K562 (cell line): Measurements from ENCODE around the gene SERTAD3. TPM values are rescaled to one million over a fixed set of nuclear protein-coding genes. Genes with fewer than 3 reads are reported as not detected.
A peak's percentile ranks its signal among the peaks of the same experiment; 100 is the strongest.
"Not testable (repeated sequence)": the region's sequence is repeated elsewhere in the genome, so short reads cannot be mapped to it uniquely, and the experiment has no call there.

Experiments
- ATAC-seq: fragments of 200-7000 bp; cut with Tn5 transposase; 3 replicates; pipeline ENCODE4 v1.9.1; 2020; ENCODE audit warnings: moderate library complexity
- BruUV-seq: library from RNA; stranded (reverse); fragments of 400-500 nt; replicated peaks from 2 replicates; lab custom pipeline; 2021; lab: Mats Ljungman, UMichigan
- CTCF ChIA-PET: fragments of 300-600 bp; formaldehyde crosslinking; extraction: SDS; loops from one replicate; lab custom pipeline; 2021; ENCODE audit warnings: low intra/inter-chr PET ratio; lab: Yijun Ruan, JAX
- POLR2A ChIA-PET: fragments of 300-600, 350-650 bp; sonication (Branson Sonifier 250); formaldehyde crosslinking; extraction: SDS; loops from one replicate; lab custom pipeline; 2021; ENCODE audit warnings: antibody characterized with exemption, inconsistent platforms; lab: Yijun Ruan, JAX
- DNase-seq, 4 experiments: peaks; one replicate each; pipeline versions ENCODE4 v3.0.0 to v3.0.0-alpha.2; 2011 to 2018; ENCODE audit warnings: low spot score in 3 of 4, mixed read lengths in 3 of 4; ENCODE audit errors: extremely low read depth in 1 of 4
- FAIRE-seq: peaks from 2 replicates; lab custom pipeline; 2011; peaks lifted over from hg19 to GRCh38; lab: Jason Lieb, UNC
- H2AFZ ChIP-seq: 2 replicates; pipeline ENCODE4 v1.6.0; 2011; ENCODE audit warnings: low read depth, low read length, control low read depth, inconsistent platforms
- H3K27ac ChIP-seq: fragments of 200-600 bp; 3 replicates; pipeline ENCODE4 v1.8.0; 2011; ENCODE audit warnings: low read depth, mild to moderate bottlenecking, control low read depth, inconsistent platforms, low read length, moderate library complexity, mixed read lengths; ENCODE audit errors: extremely low read depth
- H3K27me3 ChIP-seq, 2 experiments: fragments of 300-600 bp in 1 of 2; 2 replicates in 1 of 2; 3 replicates in 1 of 2; pipeline versions ENCODE4 v1.6.0 to v1.8.0; 2011; ENCODE audit warnings: inconsistent platforms in 2 of 2, low read length in 2 of 2, mild to moderate bottlenecking in 1 of 2, mixed read lengths in 1 of 2, moderate library complexity in 1 of 2; ENCODE audit not compliant: control insufficient read depth in 2 of 2, insufficient read depth in 2 of 2
- H3K36me3 ChIP-seq: fragments of 300-600 bp; 3 replicates; pipeline ENCODE4 v1.8.0; 2011; ENCODE audit warnings: mild to moderate bottlenecking, low read length, inconsistent platforms; ENCODE audit not compliant: control insufficient read depth, insufficient read depth
- H3K4me1 ChIP-seq, 2 experiments: fragments of 200-600 bp in 1 of 2; replicated peaks in 1 of 2; 2 replicates in 1 of 2; 3 replicates in 1 of 2; pipeline versions ENCODE4 v1.5.1 to v1.8.0; 2011; ENCODE audit warnings: inconsistent platforms in 2 of 2, low read length in 2 of 2, mild to moderate bottlenecking in 1 of 2, mixed read lengths in 1 of 2, moderate library complexity in 1 of 2; ENCODE audit not compliant: control insufficient read depth in 2 of 2, insufficient read depth in 2 of 2
- H3K4me2 ChIP-seq: 2 replicates; pipeline ENCODE4 v1.6.1; 2011; ENCODE audit warnings: low read length, control low read depth, inconsistent platforms, mixed read lengths; ENCODE audit not compliant: insufficient read depth
- H3K4me3 ChIP-seq: fragments of 200-600 bp; sonication (generic), shearing (Covaris generic); 2 replicates; pipeline ENCODE4 v1.5.1; 2016; ENCODE audit warnings: control low read depth, inconsistent platforms
- H3K79me2 ChIP-seq: fragments of 200-600 bp; 3 replicates; pipeline ENCODE4 v1.8.0; 2011; ENCODE audit warnings: low read length, inconsistent platforms; ENCODE audit not compliant: control insufficient read depth, insufficient read depth
- H3K9ac ChIP-seq, 2 experiments: 2 replicates each; pipeline versions ENCODE4 v1.6.0 to v1.6.1; 2011; ENCODE audit warnings: low read depth in 2 of 2, low read length in 2 of 2, control low read depth in 1 of 2, inconsistent platforms in 1 of 2, mild to moderate bottlenecking in 1 of 2, mixed read lengths in 1 of 2; ENCODE audit not compliant: insufficient read depth in 1 of 2
- H3K9me1 ChIP-seq: one replicate; pipeline ENCODE4 v1.6.0; 2011; ENCODE audit warnings: inconsistent platforms, mild to moderate bottlenecking, low read length, moderate library complexity; ENCODE audit not compliant: control insufficient read depth, insufficient read depth
- H3K9me3 ChIP-seq: replicated peaks from 2 replicates; pipeline ENCODE4 v1.5.1; 2011; ENCODE audit warnings: low read depth, low read length, inconsistent platforms; ENCODE audit not compliant: control insufficient read depth, insufficient read depth
- H4K20me1 ChIP-seq: replicated peaks from 2 replicates; pipeline ENCODE4 v1.6.1; 2011; ENCODE audit warnings: low read length, inconsistent platforms, mixed read lengths; ENCODE audit not compliant: control insufficient read depth, insufficient read depth
- ATF3 ChIP-seq, 2 experiments: fragments of 450-650 bp in 1 of 2; sonication (generic) in 1 of 2; formaldehyde crosslinking in 1 of 2; IDR thresholded peaks in 1 of 2; conservative IDR thresholded peaks in 1 of 2; 2 replicates each; pipeline versions ENCODE4 v1.6.1 to v1.8.1; 2016 to 2023; ENCODE audit warnings: mild to moderate bottlenecking in 2 of 2, moderate library complexity in 2 of 2, inconsistent platforms in 1 of 2, missing genetic modification reagents in 1 of 2
- CEBPB ChIP-seq: fragments of 450-650 bp; IDR thresholded peaks from 2 replicates; pipeline ENCODE4 v1.6.1; 2016; ENCODE audit warnings: missing genetic modification characterization, missing compliant biosample characterization
- CEBPG ChIP-seq, 3 experiments: fragments of 200-800 bp in 1 of 3; sonication (Bioruptor generic) in 1 of 3; sonication (generic) in 1 of 3; formaldehyde crosslinking in 1 of 3; IDR thresholded peaks in 2 of 3; conservative IDR thresholded peaks in 1 of 3; 2 replicates each; pipeline versions ENCODE4 v1.6.1 to v1.8.0; 2016 to 2022; ENCODE audit warnings: missing compliant biosample characterization in 2 of 3, missing genetic modification characterization in 2 of 3, mild to moderate bottlenecking in 1 of 3, missing genetic modification reagents in 1 of 3
- WGBS: fragments of 100-300 bp; shearing (Covaris generic); methylation state at CpG from one replicate; pipeline ENCODE4 v1.1.6; 2016; ENCODE audit warnings: low coverage, mixed read lengths; ENCODE audit not compliant: insufficient coverage; ENCODE audit errors: missing lambda C conversion rate; 5-methylcytosine and 5-hydroxymethylcytosine counted together
- in situ Hi-C: fragments of 300-500 bp; cut with MboI; formaldehyde crosslinking; loops from 4 replicates; pipeline ENCODE4 v1.15.0; 2018; ENCODE audit warnings: inconsistent platforms, mixed read lengths
- intact Hi-C: fragments of 100-400 bp; cut with micrococcal nuclease; formaldehyde crosslinking; loops from 2 replicates; pipeline ENCODE4 v1.14.2; 2022
- polyA plus RNA-seq, 8 experiments: library from polyadenylated mRNA; depleted of rRNA in 4 of 8; stranded (reverse) in 5 of 8; unstranded in 3 of 8; fragments of >200 nt; fragmentation: Nextera tagmentation in 2 of 8; fragmentation: Illumina TruSeq in 1 of 8; extraction: Ambion mirVana in 2 of 8; extraction: Trizol in 1 of 8; gene quantifications; 2 replicates each; pipeline versions ENCODE4 v1.2.1 to v1.2.3, GENCODE V29; 2011 to 2014; ENCODE audit warnings: inconsistent platforms in 1 of 8, missing spikeins in 1 of 8
- total RNA-seq, 7 experiments: library from RNA; depleted of rRNA in 6 of 7; stranded (reverse); fragments of >200 nt in 6 of 7; fragmentation: Illumina TruSeq in 2 of 7; extraction: Trizol in 2 of 7; gene quantifications; 2 replicates each; pipeline versions ENCODE4 v1.2.1 to v1.2.3, GENCODE V29; 2011 to 2021; ENCODE audit warnings: low replicate concordance in 1 of 7

Gene SERTAD3
- total and polyA plus RNA-seq, 9 of the 15 experiments (the other 6 are each of a cell fraction or from before 2014, with no cell fraction given) = 5.4 to 28.9 (median 17.5) TPM

GRCh38 chr19:40428197-40428596, 15.9 kb downstream of the SERTAD3 start:
- H3K4me1 ChIP-seq = peaks cover 3 to 26% of the 10 kb centered on the region in 2 experiments; a peak in 4 of 5 replicates
- BruUV-seq; DNase-seq; H3K36me3 ChIP-seq; H3K9me3 ChIP-seq; H3K4me3 ChIP-seq; H3K9ac ChIP-seq; H3K27me3 ChIP-seq; H4K20me1 ChIP-seq; H3K27ac ChIP-seq; FAIRE-seq; CTCF ChIA-PET; ATAC-seq; intact Hi-C loops; H3K9me1 ChIP-seq; in situ Hi-C loops; H2AFZ ChIP-seq; H3K4me2 ChIP-seq; TF ChIP-seq ATF3 (CRISPR knock-in tag; conservative IDR thresholded peaks at IDR 0.05): not testable (repeated sequence)
- TF ChIP-seq CEBPB = peak; percentile 71
- 0 out of 2 replicates have a peak, but pooled peaks have one; percentile 31 for TF ChIP-seq ATF3 (IDR thresholded peaks at IDR 0.05)
- TF ChIP-seq CEBPG (CRISPR knock-in tag; IDR thresholded peaks at IDR 0.05) = peak; percentile 48; the same call in 1 of the 2 replicates
- TF ChIP-seq CEBPG (tag; conservative IDR thresholded peaks at IDR 0.05 in 1 of 2, IDR thresholded peaks at IDR 0.05 in 1 of 2) = peak in 1 of 2 experiments; percentile 48; a peak in 1 of 4 replicates
- H3K79me2 ChIP-seq = peaks cover 27% of the 10 kb centered on the region
- 87% methylated on average over 7 of the region's 7 CpGs for WGBS
- POLR2A ChIA-PET = interaction anchor here (0.6 to 2.6 kb wide), 2 partner anchors 15 to 780 kb away, joined by 3 to 25 read pairs; partner anchors contain the start of gene SERTAD3
